DMS79 (cell line): ENCODE data around the gene CHD9.
A peak's percentile ranks its signal among the peaks of the same experiment; 100 is the strongest.
"Not testable (repeated sequence)": the region's sequence is repeated elsewhere in the genome, so short reads cannot be mapped to it uniquely, and the experiment has no call there.

Source experiments
- DNase-seq: peaks from one replicate; lab custom pipeline; 2025; lab: John Stamatoyannopoulos, UW

Gene CHD9

GRCh38 chr16:53202398-53202797 is 147.6 kb downstream of the CHD9 start:
- DNase-seq: no peak

DNA sequence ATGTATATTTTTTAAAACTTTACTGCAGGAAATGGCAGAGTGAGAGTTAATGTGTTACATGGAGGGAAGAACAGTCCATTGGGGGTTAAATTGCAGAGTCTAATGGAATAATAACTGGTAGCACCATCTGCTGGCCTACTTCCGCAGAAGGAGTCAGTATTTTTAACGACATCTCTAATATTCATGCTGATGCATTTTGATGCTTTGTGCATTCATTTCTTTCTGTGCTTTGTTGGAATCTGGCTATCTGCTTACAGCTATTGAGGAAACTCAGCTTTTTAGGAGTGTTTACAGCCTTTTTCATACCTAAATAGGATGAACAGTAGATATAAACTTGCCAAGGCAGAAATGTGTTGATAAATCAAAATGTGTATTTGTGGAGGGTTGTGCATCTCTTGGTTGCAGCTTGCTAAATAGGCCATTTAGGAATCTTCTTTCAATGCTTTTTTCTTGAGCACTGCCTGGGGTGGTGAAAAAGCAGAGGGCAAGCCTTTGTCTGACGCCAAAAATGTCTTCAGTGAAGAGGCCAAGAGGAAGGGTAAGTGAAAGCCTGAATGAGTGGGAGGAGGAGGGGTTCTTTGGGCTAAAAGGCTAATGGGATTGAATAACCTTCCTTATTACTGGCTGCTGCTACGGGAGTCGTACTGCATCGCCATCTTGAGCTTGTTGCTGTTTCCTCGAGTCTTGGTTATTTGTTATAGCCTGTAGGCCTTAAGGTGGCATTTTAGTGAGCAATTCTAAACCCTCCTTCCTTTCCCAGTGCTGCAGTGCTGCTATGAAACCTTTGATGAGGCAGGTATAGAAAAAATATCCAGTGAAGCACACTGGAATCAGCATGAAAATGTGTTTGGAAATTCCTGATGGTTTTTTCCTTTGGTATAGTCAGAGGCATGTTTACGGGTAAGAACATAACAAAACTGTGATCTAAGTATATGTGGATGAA is 153.3 kb downstream of the CHD9 start:
- DNase-seq: peak; percentile 81

DNA sequence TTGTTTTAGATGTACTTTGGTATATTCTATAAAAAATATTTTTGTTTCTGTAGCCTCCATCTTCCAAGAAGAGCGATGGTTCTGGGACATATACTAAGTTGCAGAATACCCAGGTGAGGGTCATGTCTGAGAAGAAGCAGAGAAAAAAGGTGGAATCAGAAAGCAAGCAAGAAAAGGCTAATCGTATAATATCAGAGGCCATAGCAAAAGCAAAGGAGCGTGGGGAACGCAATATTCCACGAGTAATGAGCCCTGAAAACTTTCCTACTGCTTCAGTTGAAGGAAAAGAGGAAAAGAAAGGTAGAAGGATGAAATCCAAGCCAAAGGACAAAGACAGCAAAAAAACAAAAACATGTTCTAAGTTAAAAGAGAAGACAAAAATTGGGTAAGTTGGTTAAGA is 154.6 kb downstream of the CHD9 start:
- no peak for DNase-seq

- DNase-seq: no peak
These were observed 155.1 kb downstream of the CHD9 start for GRCh38 chr16:53209877-53210276.

DNA sequence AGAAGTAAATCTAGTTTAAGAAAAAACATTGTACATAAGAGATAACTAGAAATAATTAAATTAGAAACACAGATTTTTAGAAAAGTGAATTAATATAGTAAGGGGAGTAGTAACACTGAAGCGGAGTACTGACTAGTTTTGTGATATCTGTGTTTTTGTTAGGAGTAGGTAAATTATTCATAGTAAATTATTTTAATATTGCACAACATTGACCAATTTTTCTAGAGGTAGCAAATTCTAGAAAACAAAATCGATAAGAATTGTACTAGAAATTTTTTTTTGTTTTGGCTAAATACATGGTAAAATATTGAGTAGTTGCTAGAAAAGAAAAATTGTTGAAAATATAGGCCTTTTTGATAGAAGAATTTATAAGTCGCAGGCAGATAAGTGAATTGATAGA is 156.5 kb downstream of the CHD9 start:
- no peak for DNase-seq

DNA sequence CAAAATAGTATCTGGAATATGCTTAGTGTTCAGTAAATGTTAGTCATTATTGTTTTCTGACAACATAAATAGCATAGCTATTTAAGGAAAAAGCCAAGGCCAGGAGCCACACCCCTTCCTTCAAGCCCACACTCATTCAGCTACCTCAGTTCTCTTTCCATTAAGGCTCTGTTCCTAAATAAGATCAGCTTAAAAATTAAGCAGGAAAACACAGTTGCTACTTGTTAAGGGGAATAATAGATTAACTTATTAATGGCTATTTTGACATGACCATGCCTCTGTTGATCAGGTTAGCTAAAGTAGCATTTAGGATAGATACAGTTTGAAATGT is 158.1 kb downstream of the CHD9 start:
- DNase-seq: no peak

GRCh38 chr16:53213542-53213941 is 158.8 kb downstream of the CHD9 start:
- DNase-seq: no peak

DNA sequence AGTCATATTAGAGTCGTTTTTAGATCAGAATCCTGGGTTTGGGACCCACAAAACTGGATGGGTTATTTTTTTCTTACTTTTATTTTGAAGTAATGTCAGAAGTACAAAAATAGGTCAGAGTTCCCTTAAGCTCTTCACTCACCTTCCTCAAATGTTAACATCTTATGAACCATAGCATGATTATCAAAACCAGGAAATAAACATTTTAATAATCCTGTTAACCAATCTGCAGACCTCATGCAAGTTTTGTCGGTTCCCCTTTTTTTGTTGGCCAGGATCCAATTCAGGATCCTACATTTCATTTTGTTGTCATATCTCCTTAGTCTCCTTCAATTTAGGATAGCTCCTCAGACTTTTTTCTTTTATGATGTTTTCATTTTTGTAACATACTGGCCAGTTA is 162.0 kb downstream of the CHD9 start:
- DNase-seq: no peak

DNA sequence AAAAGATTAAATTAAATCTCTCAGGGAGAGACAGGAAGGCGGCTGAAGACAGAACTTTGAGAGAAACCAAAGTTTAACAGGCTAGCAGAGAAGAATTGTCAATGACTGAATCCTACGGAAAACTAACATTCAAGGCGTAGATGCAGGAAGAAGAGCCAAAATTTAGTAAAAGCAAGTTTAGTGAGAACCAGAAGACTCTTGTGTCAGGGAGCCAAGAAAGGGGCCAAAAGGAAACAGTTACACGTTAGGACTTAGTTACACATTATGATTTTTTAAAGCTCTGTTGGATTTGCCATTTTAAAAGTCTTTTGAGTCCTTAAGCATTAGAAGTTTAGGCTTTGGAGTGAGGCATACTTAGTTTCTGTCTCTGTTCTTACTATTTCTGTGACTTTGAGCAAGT is 164.6 kb downstream of the CHD9 start:
- DNase-seq: no peak

DNA sequence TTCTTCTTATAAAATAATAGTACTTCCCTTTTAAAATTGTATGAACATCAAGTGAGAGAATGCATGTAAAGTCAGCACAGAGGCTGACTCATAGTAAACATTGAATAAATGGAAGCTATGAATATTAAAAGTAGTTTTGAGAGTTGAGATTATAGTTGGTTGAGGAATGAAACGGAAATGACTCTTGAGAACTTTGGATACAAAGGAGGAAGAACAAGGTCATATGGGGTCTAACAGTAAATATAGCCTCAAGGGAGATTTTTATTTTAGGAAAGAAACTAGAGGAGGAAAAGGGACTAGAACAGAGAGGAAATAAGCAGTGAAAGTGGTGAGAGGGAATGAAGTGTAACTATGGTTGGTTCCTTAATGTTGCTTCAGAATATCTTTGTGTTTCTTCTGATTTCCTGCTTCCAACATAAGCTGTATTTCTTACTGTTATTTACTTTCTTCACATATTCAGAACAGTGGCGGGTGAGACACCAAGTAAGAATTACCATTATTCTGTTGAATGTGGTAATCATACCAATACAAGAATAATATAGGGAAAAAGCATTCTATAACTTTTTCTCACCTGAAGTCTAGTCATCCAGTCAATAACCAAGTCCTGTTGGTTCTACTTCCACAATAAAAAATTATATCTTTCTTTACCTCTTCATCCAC is 165.1 kb downstream of the CHD9 start:
- no peak for DNase-seq

DNA sequence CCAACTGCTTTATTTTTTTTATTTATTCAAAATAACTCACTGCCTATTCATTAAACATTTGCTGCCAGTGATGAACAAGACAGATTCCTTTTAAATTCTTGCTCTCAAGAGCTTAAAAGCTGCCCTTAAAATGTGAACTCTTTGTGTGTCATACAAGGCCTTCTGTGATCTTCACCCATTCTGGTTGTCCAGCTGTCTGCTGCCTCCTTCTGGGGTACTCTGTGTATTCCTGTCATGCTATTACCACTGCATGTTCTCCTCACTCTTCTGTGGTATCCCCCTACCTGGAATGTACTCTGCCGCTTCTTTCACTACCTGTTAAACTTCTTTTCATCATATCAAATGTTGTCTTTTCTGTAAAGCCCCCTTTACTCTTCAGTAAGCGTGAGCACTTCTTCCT is 165.8 kb downstream of the CHD9 start:
- DNase-seq: no peak

GRCh38 chr16:53224951-53225533 is 170.3 kb downstream of the CHD9 start:
- no peak for DNase-seq

DNA sequence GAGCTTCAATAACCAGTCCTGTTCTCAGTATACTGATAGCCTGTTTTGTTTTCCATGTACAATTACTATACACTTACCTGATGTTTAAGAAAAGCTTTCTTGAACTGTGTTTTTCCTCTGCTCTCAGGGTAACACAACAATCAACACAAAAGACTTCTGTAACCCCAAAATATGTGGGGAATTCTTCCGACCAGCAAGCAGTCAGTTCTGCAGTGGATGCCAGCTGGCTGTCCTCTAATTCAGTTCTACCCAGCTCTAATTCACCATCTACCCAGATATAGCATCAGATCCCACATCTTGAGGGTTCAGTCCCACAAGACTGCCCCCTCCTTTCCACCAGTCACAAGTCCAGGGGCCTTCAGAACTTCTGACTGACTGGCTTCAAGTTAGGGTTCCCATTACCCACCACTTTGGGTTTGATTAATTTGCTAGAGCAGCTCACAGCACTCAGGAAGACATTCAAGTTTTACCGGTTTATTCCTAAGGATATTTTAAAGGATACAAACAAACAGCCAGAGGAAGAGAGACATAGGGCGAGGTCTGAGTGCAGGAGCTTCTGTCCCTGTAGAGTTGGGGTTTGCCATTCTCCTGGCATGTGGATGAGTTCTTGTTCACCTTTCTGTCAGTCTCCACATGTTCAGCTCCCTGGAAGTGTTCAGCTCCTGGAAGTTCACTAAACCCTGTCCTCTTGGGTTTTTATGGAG is 178.2 kb downstream of the CHD9 start:
- no peak for DNase-seq

DNA sequence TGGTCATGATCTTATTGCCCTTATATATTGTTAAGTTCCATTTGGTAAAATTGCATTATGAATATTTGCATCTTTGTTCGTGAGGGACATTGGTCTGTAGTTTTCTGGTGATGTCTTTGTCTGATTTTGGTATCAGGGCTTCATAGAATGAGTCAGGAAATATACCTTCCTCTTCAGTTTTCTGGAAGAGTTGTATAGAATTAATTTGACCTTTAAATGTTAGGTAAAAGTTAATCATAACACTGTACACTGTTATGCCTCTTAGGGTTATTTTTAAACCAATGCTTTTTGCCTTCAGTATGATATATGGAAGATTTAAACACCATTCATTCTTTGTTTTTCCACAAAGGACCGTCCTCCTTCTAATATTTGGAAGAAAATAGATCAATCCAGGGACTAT is 180.0 kb downstream of the CHD9 start:
- no peak for DNase-seq

DNA sequence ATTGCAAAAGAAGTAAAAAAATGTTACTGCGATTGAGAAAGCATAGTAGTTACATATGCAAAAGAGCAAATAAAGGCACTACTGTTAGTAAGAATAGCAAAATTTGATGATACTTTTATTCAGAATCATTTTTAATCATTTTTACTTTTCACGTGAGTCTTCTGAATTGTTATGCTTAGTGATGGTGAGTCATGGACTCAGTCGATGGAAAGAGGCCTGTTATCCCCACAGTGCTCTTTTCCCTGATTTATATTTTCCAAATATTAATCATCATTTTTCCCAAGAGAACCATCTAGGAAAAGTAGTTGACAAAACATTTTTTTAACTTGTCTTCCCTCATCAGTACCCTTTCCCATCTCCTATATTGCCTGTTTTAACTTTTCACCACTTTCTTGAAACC is 181.1 kb downstream of the CHD9 start:
- no peak for DNase-seq

DNA sequence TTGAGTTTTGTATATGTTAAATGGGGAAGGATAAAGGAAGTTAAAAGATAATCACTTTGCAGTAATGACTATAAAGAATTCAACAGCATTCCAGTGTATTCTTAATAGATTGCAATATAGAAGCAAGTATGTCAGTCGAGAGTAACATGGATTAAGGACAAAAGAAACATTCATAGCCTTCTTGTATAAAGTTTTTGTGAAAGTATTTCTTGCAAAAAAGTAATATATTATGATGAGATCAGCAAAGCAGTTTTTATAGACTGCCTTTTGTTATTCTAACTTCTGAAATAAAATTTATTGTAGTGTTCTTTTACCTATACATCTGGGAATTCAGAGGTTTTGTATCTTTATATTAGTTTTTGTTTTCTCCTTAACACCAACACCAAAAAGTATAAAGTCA is 194.5 kb downstream of the CHD9 start:
- no peak for DNase-seq

- no peak for DNase-seq
These were observed 202.2 kb downstream of the CHD9 start for GRCh38 chr16:53257001-53257400.

- DNase-seq: no peak
These were observed 204.0 kb downstream of the CHD9 start for GRCh38 chr16:53258809-53259208.

DNA sequence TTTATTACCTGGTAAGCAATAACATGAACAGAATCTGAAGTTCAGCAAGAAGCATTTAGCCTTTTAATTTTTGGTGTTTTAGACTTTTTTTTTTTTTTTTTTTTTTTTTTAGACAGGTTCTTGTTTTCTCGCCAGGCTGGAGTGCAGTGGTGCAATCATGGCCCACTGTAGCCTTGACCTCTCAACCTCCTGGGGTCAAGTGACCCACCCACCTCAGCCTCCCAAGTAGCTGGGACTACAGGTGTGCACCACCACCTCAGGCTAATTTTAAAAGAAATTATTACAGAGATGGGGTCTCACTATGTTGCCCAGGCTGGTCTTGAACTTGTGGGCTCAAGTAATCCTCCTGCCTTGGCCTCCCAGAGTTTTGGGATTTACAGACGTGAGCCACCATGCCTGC is 206.5 kb downstream of the CHD9 start:
- DNase-seq: no peak

- no peak for DNase-seq
These were observed 207.9 kb downstream of the CHD9 start for GRCh38 chr16:53262645-53263044.

DNA sequence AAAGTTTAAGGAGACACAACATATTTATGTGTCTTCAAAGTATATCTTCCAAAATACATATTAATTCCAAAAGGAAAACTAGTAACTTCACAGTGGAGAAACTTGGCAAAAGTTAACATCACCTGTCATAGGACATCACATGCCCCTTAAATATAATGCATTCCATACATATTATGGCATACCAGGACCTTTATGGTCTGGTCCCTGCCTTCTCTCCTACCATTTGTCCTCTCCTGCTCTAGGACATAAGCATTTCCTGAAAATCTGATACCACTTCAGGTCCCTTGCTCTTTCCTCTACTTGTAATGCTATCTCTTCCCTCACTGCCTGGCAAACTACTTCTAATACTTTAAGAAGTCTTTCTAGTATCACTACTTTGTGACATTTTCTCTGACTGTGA is 211.4 kb downstream of the CHD9 start:
- DNase-seq: no peak

- DNase-seq: not testable (repeated sequence)
These were observed 223.7 kb downstream of the CHD9 start for GRCh38 chr16:53278498-53278897.

- no peak for DNase-seq
These were observed 226.5 kb downstream of the CHD9 start for GRCh38 chr16:53281280-53281679.
